Endothelial cell of umbilical vein (primary cell): Measurements from ENCODE around the gene IFT27. TPM values are rescaled to one million over a fixed set of nuclear protein-coding genes. Genes with fewer than 3 reads are reported as not detected.

ENCODE experiments used
- BruUV-seq: library from RNA; stranded (reverse); fragments of 400-500 nt; replicated peaks from 2 replicates; lab custom pipeline; 2021; lab: Mats Ljungman, UMichigan
- CTCF ChIA-PET: fragments of 300-600, 350-600 bp; sonication (Branson Sonifier 250); formaldehyde crosslinking; loops from one replicate; lab custom pipeline; 2021; ENCODE audit warnings: antibody characterized with exemption, inconsistent platforms; lab: Charles Lee
- POLR2A ChIA-PET: fragments of 300-600, 350-600 bp; sonication (Branson Sonifier 250); formaldehyde crosslinking; loops from one replicate; lab custom pipeline; 2021; ENCODE audit warnings: antibody characterized with exemption, inconsistent platforms; lab: Charles Lee
- DNase-seq: peaks from one replicate; pipeline ENCODE4 v3.0.0-alpha.2; 2011; ENCODE audit warnings: low read depth, low spot score
- FAIRE-seq: peaks from 2 replicates; lab custom pipeline; 2011; peaks lifted over from hg19 to GRCh38; lab: Jason Lieb, UNC
- H2AFZ ChIP-seq: 2 replicates; pipeline ENCODE4 v1.6.0; 2012; ENCODE audit warnings: low read depth, low read length, control low read depth, inconsistent platforms
- H3K27ac ChIP-seq: 2 replicates; pipeline ENCODE4 v1.5.1; 2011; ENCODE audit warnings: low read depth, mild to moderate bottlenecking, control low read depth, low read length, moderate library complexity; ENCODE audit not compliant: insufficient read depth
- H3K27me3 ChIP-seq, 2 experiments: 2 replicates each; pipeline versions ENCODE4 v1.6.0 to v1.6.1; 2011; ENCODE audit warnings: low read length in 2 of 2, mixed read lengths in 1 of 2; ENCODE audit not compliant: control insufficient read depth in 2 of 2, insufficient read depth in 2 of 2
- H3K36me3 ChIP-seq, 2 experiments: 2 replicates in 1 of 2; 3 replicates in 1 of 2; pipeline ENCODE4 v1.5.1; 2011; ENCODE audit warnings: low read length in 2 of 2, mild to moderate bottlenecking in 1 of 2, moderate library complexity in 1 of 2; ENCODE audit not compliant: control insufficient read depth in 2 of 2, insufficient read depth in 2 of 2; ENCODE audit errors: extremely low read depth in 1 of 2
- H3K4me1 ChIP-seq: 3 replicates; pipeline ENCODE4 v1.5.1; 2011; ENCODE audit warnings: mild to moderate bottlenecking, low read length; ENCODE audit not compliant: control insufficient read depth, insufficient read depth; ENCODE audit errors: extremely low read depth
- H3K4me2 ChIP-seq: 2 replicates; pipeline ENCODE4 v1.6.1; 2011; ENCODE audit warnings: low read length, control low read depth, mixed read lengths; ENCODE audit not compliant: insufficient read depth
- H3K4me3 ChIP-seq, 3 experiments: fragments of 200-600 bp in 1 of 3; sonication (generic), shearing (Covaris generic) in 1 of 3; replicated peaks in 1 of 3; 2 replicates each; pipeline ENCODE4 v1.5.1; 2011 to 2016; ENCODE audit warnings: control low read depth in 3 of 3, low read length in 3 of 3, mild to moderate bottlenecking in 2 of 3, inconsistent platforms in 1 of 3, low read depth in 1 of 3, moderate library complexity in 1 of 3; ENCODE audit not compliant: insufficient read depth in 1 of 3
- H3K79me2 ChIP-seq: 2 replicates; pipeline ENCODE4 v1.6.0; 2012; ENCODE audit warnings: low read length, inconsistent platforms; ENCODE audit not compliant: control insufficient read depth, insufficient read depth
- H3K9ac ChIP-seq: replicated peaks from 2 replicates; pipeline ENCODE3; 2011; ENCODE audit warnings: low read length, control low read depth; ENCODE audit not compliant: insufficient read depth; ENCODE audit errors: extremely low read depth
- H3K9me1 ChIP-seq: replicated peaks from 3 replicates; pipeline ENCODE4 v1.6.0; 2011; ENCODE audit warnings: mild to moderate bottlenecking, low read length; ENCODE audit not compliant: control insufficient read depth, insufficient read depth; ENCODE audit errors: extremely low read depth
- H3K9me3 ChIP-seq: replicated peaks from 2 replicates; pipeline ENCODE4 v1.5.1; 2012; ENCODE audit warnings: low read length, inconsistent platforms; ENCODE audit not compliant: control insufficient read depth, insufficient read depth
- H4K20me1 ChIP-seq: replicated peaks from 2 replicates; pipeline ENCODE3; 2011; ENCODE audit warnings: mild to moderate bottlenecking, low read length; ENCODE audit not compliant: control insufficient read depth, insufficient read depth; ENCODE audit errors: extremely low read depth
- EZH2 ChIP-seq: IDR thresholded peaks from 2 replicates; pipeline ENCODE4 v1.6.1; 2012; ENCODE audit warnings: borderline replicate concordance, low read depth, mild to moderate bottlenecking, moderate library complexity, low read length, inconsistent platforms; ENCODE audit not compliant: severe bottlenecking
- FOS ChIP-seq: IDR thresholded peaks from 2 replicates; pipeline ENCODE4 v1.6.1; 2011; ENCODE audit warnings: mild to moderate bottlenecking, low read length, moderate library complexity, borderline replicate concordance; ENCODE audit not compliant: insufficient read depth
- GATA2 ChIP-seq: IDR thresholded peaks from 2 replicates; pipeline ENCODE4 v1.7.0; 2011; ENCODE audit warnings: low read depth, mild to moderate bottlenecking, moderate library complexity, mixed read lengths, low read length; ENCODE audit not compliant: insufficient read length, insufficient read depth
- JUN ChIP-seq: IDR thresholded peaks from 2 replicates; pipeline ENCODE4 v1.6.1; 2011; ENCODE audit warnings: borderline replicate concordance, low read depth; ENCODE audit not compliant: insufficient read length, insufficient read depth
- MYC ChIP-seq: IDR thresholded peaks from one replicate; pipeline ENCODE4 v1.6.1; 2011; ENCODE audit warnings: mild to moderate bottlenecking, low read depth, low read length
- POLR2A ChIP-seq: IDR thresholded peaks from 2 replicates; pipeline ENCODE4 v1.6.1; 2012; ENCODE audit warnings: low read depth, mild to moderate bottlenecking, control low read depth, low read length
- POLR2AphosphoS5 ChIP-seq: IDR thresholded peaks from 2 replicates; pipeline ENCODE4 v1.6.1; 2012; ENCODE audit warnings: low read depth, mild to moderate bottlenecking, control low read depth, low read length, moderate library complexity; ENCODE audit not compliant: insufficient read depth
- dilution Hi-C: fragments of 300-500 bp; cut with MboI; formaldehyde crosslinking; loops from one replicate; pipeline ENCODE4 v1.15.0; 2019; ENCODE audit warnings: low sequenced_read_pairs; ENCODE audit not compliant: extremely low pct_ligation_motif_present
- intact Hi-C: fragments of 100-400 bp; cut with micrococcal nuclease; formaldehyde crosslinking; loops from one replicate; pipeline ENCODE4 v1.10.0; 2022
- polyA plus RNA-seq, 4 experiments: library from polyadenylated mRNA; depleted of rRNA in 3 of 4; stranded (reverse) in 3 of 4; unstranded in 1 of 4; fragments of >200 nt; gene quantifications; 2 replicates each; pipeline versions ENCODE4 v1.2.1 to v1.2.3, GENCODE V29; 2011 to 2012; ENCODE audit warnings: missing spikeins in 1 of 4
- total RNA-seq: library from RNA; stranded (reverse); gene quantifications from 2 replicates; pipeline ENCODE4 v1.2.3, GENCODE V29; 2021
- TF ChIP-seq, protein P1 (sequence below), 2 donors: IDR thresholded peaks; 1 replicate in 1 of 2; 2 replicates in 1 of 2; pipeline ENCODE4 v1.5.1; 2011; ENCODE audit warnings: low read length in 2 of 2, mild to moderate bottlenecking in 2 of 2, moderate library complexity in 2 of 2, control low read depth in 1 of 2, inconsistent platforms in 1 of 2, low read depth in 1 of 2; ENCODE audit not compliant: insufficient read depth in 1 of 2; ENCODE audit errors: extremely low read depth in 1 of 2
- TF ChIP-seq, protein P2 (sequence below): IDR thresholded peaks from 2 replicates; pipeline ENCODE4 v1.6.1; 2011; ENCODE audit not compliant: insufficient read depth, insufficient read length

Gene IFT27
- total and polyA plus RNA-seq, 2 donors (not counting 3 experiments of a cell fraction or from before 2014, with no cell fraction given): 29.9 to 33.7 TPM

DNA sequence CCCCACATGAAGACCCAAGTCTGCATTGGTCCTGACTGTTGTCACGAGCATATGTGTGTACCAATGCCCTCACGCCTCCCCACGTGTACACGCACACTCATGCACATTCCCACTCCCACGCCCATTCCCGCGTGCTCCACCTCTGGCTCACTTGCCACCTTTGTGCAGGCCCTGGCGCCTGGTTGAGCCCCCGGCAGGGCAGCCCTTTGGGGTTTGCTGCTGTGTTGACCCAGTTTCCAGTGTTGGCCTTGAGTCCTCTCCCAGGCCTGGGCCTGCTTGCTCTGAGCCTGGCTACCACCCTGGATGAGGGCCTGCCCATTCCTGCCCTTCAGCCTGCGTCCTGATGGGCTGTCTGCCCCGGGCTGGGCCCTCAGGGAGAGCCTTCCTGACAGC, 22.8 kb upstream of the IFT27 start:
- Histone ChIP-seq H3K9ac (no peak overlapping the region), H2AFZ (no peak overlapping the region), H3K9me1 (no peaks in the 10 kb centered on the region), H3K4me1 (no peaks in the 10 kb centered on the region), H3K27me3 (peaks cover 9 to 13% of the 10 kb centered on the region in 2 experiments), H3K4me3 (no peak overlapping the region), H3K36me3 (no peaks in the 10 kb centered on the region), H3K4me2 (no peak overlapping the region), H3K27ac (no peak overlapping the region), H3K79me2 (no peaks in the 10 kb centered on the region), H4K20me1 (no peaks in the 10 kb centered on the region), H3K9me3 (no peaks in the 10 kb centered on the region)
- BruUV-seq: no TSS peak
- ChIA-PET CTCF (no interaction called here), POLR2A (no interaction called here)
- dilution Hi-C loops (no loop called here), intact Hi-C loops (no loop called here)
- DNase-seq (no peak), FAIRE-seq (no peak)
- TF ChIP-seq MYC (no peak), POLR2AphosphoS5 (no peak)
- TF ChIP-seq, protein P1, sequence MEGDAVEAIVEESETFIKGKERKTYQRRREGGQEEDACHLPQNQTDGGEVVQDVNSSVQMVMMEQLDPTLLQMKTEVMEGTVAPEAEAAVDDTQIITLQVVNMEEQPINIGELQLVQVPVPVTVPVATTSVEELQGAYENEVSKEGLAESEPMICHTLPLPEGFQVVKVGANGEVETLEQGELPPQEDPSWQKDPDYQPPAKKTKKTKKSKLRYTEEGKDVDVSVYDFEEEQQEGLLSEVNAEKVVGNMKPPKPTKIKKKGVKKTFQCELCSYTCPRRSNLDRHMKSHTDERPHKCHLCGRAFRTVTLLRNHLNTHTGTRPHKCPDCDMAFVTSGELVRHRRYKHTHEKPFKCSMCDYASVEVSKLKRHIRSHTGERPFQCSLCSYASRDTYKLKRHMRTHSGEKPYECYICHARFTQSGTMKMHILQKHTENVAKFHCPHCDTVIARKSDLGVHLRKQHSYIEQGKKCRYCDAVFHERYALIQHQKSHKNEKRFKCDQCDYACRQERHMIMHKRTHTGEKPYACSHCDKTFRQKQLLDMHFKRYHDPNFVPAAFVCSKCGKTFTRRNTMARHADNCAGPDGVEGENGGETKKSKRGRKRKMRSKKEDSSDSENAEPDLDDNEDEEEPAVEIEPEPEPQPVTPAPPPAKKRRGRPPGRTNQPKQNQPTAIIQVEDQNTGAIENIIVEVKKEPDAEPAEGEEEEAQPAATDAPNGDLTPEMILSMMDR (IDR thresholded peaks at IDR 0.05; ENCODE audit: extremely low read depth in 1 of 2, insufficient read depth in 1 of 2, low read depth in 1 of 2, low read length in 2 of 2): no peak

DNA sequence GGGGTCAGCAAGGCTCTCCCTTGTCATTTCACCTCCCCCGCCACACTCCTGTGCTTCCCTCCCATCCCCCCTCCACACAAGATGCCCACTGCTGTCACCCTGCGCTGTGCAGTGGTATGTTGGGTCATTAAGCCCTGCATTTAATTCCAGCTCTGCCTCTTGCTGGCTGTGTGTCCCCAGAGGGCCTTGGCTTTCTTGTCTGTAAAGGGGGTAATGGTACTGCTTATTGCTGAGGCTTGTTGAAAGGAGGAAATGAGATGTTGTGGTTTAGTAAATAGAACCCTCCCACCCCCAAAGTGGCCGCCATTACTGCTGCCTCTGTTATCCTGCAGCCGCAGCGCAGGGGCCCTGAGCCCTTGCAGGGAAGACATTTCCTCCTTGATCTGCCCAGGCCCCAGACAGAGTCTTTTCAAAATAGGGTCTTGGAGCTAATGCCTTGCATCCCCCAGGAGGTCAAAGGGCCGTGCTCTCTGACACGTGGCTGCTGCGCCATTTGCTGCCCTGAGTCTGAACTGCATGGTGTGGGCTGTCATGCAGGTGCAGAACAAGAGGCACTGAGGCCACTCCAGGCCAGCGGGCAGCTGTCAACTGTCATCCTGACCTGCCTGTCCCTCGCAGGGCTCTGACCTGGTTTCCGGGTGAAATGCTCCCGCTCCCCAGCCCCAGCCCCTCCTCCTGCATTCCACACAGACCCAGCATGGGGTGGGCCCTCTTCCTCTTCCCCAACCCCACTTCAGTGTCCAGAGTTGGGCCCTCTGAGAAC, 22.2 kb upstream of the IFT27 start:
- no peak overlapping the region for H2AFZ ChIP-seq
- ChIA-PET CTCF (no interaction called here), POLR2A (no interaction called here)
- H3K4me2 ChIP-seq: no peak overlapping the region
- H3K4me1 ChIP-seq: no peaks in the 10 kb centered on the region
- H3K27me3 ChIP-seq: peaks cover 9 to 13% of the 10 kb centered on the region in 2 experiments
- H3K36me3 ChIP-seq: no peaks in the 10 kb centered on the region
- no peaks in the 10 kb centered on the region for H4K20me1 ChIP-seq
- FAIRE-seq: no peak
- no peaks in the 10 kb centered on the region for H3K9me1 ChIP-seq
- H3K9ac ChIP-seq: no peak overlapping the region
- no TSS peak for BruUV-seq
- no peak overlapping the region for H3K27ac ChIP-seq
- H3K4me3 ChIP-seq: no peak overlapping the region
- no peaks in the 10 kb centered on the region for H3K79me2 ChIP-seq
- TF ChIP-seq GATA2 (no peak), JUN (no peak), POLR2A (no peak), EZH2 (no peak), FOS (no peak), MYC (no peak), POLR2AphosphoS5 (no peak)
- TF ChIP-seq, protein P2, sequence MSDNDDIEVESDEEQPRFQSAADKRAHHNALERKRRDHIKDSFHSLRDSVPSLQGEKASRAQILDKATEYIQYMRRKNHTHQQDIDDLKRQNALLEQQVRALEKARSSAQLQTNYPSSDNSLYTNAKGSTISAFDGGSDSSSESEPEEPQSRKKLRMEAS: no peak
- TF ChIP-seq, protein P1 (IDR thresholded peaks at IDR 0.05; ENCODE audit: extremely low read depth in 1 of 2, insufficient read depth in 1 of 2, low read depth in 1 of 2, low read length in 2 of 2): no peak
- dilution Hi-C loops (no loop called here), intact Hi-C loops (no loop called here)
- H3K9me3 ChIP-seq: no peaks in the 10 kb centered on the region
- no peak for DNase-seq
